Colon (tissue), 2 donors: ENCODE measurements around the gene TRPV2.

Source experiments
- FAIRE-seq: peaks from 2 replicates; lab custom pipeline; 2012; peaks lifted over from hg19 to GRCh38; lab: Jason Lieb, UNC
- donor health status: control.
- donor health status: control.

Gene TRPV2

GRCh38 chr17:16406742-16407674 is 8.4 kb upstream of the TRPV2 start:
- FAIRE-seq: no peak

- FAIRE-seq: no peak
Measured at GRCh38 chr17:16407911-16408588, 7.3 kb upstream of the TRPV2 start.

- no peak for FAIRE-seq
Measured at GRCh38 chr17:16417399-16417798, 2.0 kb downstream of the TRPV2 start.

- no peak for FAIRE-seq
Measured at GRCh38 chr17:16417896-16418684, 2.7 kb downstream of the TRPV2 start.

DNA sequence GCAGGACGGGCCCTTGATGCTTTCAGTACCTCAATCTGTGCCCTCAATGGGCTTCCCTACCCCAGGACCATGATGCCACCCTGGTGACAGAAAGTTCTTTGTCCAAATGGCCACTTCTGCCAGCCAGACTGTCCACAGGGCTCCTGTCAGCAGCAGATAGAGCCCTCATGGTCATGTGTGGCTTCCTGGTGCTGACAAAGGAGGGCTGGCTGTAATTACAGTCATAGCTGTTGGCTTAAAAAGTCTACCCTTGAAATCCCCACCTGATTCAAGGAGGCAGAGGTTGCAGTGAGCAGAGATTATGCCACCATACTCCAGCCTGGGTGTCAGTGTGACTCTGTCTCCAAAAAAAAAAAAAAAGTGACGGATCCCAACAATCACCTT is 3.3 kb downstream of the TRPV2 start:
- no peak for FAIRE-seq

DNA sequence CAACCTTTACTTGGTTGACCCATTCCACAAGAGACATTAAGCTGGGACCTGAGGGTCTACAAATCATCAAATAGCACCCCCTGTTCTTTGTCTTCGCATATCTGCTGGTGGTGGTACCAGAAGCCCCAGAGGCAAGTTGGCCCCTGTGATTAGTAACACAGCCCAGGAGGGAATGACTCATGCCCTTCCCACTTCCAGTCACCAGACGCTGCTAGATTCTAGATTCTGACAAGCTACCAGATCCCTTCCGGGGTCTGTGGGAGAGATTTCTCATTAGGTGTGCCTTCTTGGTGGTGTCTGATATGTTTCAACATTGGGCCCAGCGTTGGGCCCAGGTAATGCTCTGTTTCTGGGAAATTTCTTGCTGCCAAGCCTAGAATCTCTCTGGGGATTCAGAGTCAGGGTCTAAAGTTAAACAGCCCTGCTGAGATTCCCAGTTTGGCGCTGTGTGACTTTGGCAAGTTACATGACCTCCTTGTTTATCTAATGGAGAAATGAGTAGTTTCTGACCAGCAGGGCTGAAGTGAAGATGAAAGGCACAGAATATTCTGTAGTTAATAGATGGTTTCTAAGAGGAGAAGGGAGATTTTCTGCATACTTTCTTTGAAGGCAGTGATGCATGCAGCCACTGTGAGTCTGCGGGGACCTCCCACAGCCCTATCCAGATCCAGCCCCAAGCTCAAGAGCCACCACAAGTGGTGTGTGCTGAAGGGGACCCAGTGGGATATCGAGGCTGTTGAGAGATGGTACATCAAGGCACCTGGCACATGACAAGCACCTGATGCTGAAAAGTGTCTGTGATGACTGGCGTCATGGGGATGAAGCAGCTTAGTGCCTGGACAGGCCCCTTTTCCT is 3.9 kb downstream of the TRPV2 start:
- FAIRE-seq: no peak

DNA sequence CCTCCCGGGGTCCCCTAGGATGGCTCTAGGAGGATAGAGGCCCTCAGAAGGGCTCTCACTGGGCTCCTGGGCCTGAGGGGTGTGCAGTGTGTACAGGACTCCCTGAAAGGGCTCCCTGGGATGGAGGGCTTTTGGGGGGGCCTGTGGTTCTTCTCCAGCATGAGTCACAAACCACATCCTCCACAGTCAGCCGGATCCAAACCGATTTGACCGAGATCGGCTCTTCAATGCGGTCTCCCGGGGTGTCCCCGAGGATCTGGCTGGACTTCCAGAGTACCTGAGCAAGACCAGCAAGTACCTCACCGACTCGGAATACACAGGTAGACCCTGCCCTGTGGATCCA is 4.5 kb downstream of the TRPV2 start:
- no peak for FAIRE-seq

- FAIRE-seq: no peak
Measured at GRCh38 chr17:16422416-16422815, 7.0 kb downstream of the TRPV2 start.

- no peak for FAIRE-seq
Measured at GRCh38 chr17:16423226-16423872, 8.0 kb downstream of the TRPV2 start.

DNA sequence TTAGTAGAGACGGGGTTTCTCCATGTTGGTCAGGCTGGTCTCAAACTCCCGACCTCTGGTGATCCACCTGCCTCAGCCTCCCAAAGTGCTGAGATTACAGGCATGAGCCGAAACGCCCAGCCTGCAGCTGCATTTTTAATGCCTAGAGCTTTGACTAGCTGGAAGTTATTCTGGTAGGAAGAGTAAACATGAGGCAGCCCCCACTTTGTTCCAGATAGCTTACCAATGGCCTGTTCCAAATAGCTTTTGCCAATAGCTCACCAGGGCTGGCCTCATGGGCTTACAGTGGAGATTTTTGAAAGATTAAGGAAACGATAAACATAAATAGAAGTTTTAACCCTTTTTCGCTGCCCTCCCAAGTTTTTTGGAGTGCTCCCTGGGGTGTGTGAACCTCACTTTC is 9.8 kb downstream of the TRPV2 start:
- no peak for FAIRE-seq

DNA sequence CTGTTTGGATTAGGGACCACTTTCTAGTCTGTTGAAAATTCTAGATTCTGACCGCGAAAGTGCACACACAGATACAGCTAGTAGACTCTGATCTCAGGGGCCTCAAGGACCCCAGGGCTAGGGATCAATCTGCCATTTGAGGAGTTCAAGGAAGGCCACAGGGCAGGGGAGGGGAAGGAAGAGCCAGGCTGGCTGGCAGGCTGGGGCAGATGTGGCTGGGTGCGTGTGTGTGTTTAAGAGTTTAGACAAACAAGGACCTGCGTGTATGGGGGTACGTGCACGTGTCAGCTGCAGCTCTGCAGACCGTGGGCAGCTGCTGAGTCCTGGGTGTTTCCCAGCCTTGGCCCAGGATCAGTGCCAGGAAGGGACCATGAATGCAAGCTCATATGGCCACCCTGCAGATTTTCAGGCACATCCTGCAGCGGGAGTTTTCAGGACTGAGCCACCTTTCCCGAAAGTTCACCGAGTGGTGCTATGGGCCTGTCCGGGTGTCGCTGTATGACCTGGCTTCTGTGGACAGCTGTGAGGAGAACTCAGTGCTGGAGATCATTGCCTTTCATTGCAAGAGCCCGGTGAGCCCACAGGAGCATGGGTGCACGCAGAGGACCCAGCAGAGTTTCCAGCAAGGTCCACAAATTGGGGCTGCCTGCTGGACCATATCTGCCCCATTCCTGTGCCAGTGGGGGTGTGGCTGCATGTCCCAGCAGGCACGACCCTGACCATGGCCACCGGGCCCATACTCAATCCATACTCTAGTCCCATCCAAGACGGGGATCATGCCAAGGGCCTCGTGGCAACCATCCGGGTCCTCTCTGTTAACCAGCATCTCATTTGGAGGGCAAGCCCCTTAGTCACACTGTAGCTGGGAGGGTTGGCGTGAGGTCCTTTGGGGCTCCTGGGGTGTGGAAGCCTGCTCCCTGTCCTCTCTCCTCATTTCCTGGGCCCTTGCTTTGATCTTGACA is 10.6 kb downstream of the TRPV2 start:
- no peak for FAIRE-seq

DNA sequence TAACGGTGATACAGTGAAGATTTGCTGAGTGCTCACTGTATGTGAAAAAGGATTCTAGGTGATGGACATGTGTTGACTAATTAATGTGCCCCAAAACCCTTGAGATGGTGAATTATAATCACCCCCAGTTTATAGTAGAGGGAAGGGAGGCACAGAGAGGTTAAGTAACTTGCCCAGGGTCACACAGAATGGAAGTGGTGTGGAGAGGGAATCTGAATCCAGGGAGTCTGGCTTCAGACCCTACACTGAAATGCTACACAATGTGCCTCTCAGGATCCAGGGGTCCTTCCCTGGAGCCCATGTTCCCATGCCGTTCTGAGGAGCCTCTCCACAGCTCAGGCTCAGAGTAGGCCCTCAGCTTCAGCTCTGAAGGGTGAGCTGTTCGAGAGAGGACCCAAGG is 11.6 kb downstream of the TRPV2 start:
- FAIRE-seq: no peak

DNA sequence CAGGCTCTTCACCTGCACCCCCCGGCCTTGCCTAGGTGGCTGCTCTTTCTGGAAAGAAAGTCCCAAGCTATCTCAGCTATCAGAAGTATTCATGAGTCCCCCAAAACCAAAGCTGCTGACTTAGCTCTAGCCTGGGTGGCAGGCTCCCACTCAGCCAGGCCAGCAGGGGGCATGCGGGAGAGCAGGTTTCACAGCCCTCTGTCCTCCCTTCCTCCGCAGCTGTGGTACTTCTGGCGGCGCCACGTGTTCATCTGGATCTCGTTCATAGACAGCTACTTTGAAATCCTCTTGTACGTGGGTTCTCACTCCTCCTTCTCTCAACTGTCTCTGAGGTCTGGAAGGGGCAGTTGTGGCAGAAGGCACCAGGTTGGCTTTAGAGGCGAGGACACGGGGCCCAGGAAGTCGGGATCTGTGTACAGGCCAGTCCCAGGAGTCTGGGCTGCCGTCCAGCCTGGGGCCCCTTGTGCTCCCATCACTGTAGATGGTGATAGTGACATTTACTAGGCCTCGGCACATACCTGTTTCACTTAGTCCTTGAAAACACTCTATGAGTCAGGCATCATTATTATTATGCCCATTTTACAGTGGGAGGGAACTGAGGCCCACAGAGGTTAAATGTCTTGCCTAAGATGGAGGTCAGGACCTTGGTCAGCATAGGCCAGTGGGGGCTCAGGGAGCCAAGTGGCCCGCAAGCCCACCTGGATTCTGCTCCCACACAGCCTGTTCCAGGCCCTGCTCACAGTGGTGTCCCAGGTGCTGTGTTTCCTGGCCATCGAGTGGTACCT is 12.9 kb downstream of the TRPV2 start:
- FAIRE-seq: no peak

- no peak for FAIRE-seq
Measured at GRCh38 chr17:16429083-16429482, 13.7 kb downstream of the TRPV2 start.

- no peak for FAIRE-seq
Measured at GRCh38 chr17:16430650-16431049, 15.3 kb downstream of the TRPV2 start.

GRCh38 chr17:16432017-16432416 is 16.6 kb downstream of the TRPV2 start:
- FAIRE-seq: no peak

DNA sequence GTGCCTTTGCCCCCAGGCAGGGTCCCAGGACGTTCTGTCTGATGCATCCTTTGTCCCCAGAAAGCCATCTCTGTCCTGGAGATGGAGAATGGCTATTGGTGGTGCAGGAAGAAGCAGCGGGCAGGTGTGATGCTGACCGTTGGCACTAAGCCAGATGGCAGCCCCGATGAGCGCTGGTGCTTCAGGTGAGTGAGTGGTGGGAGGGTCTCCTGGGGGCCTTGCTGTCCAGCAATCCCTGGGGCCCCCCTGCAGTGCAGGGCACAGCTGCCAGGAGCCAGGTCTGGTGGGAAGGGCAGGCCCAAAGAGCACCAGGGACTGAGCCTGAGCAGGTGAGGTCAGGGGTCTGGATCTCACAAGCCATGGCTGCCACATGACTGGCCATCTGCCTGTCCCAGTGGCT is 18.1 kb downstream of the TRPV2 start:
- no peak for FAIRE-seq

GRCh38 chr17:16434662-16435061 is 19.3 kb downstream of the TRPV2 start:
- FAIRE-seq: no peak
